ENCODE results near the gene OTOP2. TPM values are rescaled to one million over a fixed set of nuclear protein-coding genes. Genes with fewer than 3 reads are reported as not detected.

Gene OTOP2
- total and polyA plus RNA-seq, 2 of the 8 experiments (the other 6 are each of a cell fraction or from before 2014, with no cell fraction given) = 0.23 TPM; not detected in 1

GRCh38 chr17:74954665-74955421, 30.8 kb downstream of the OTOP2 start:
- Histone ChIP-seq H2BK20ac (ENCODE audit: low read length) (no peak overlapping the region), H3K27ac (ENCODE audit: low read depth, low read length) (no peak overlapping the region), H2BK5ac (ENCODE audit: low read depth, low read length) (no peak overlapping the region), H3K27me3 (replicated peaks in 1 of 4; ENCODE audit: control insufficient read depth in 3 of 4, extremely low read depth in 1 of 4, insufficient read depth in 3 of 4, low read length in 3 of 4) (peaks cover 0 to 5% (median 4%) of the 10 kb centered on the region in 4 experiments; a peak in 3 of 7 replicates), H4K20me1 (replicated peaks in 1 of 2; ENCODE audit: control insufficient read depth in 1 of 2, insufficient read depth in 2 of 2, low read length in 2 of 2) (peaks cover 0 to 2% of the 10 kb centered on the region in 2 experiments), H2BK15ac (ENCODE audit: low read length) (no peak overlapping the region), H3K9me3 (ENCODE audit: insufficient read depth in 2 of 2, low read depth in 1 of 2, low read length in 1 of 2) (no peaks in the 10 kb centered on the region), H3K18ac (ENCODE audit: extremely low read depth, low read length) (no peak overlapping the region), H2BK12ac (ENCODE audit: low read depth, low read length) (no peak overlapping the region), H3K9ac (replicated peaks in 1 of 4; ENCODE audit: extremely low read depth in 1 of 4, low read depth in 3 of 4, low read length in 3 of 4) (no peak overlapping the region), H3K36me3 (ENCODE audit: control insufficient read depth in 2 of 4, insufficient read depth in 4 of 4, low read length in 3 of 4) (no peaks in the 10 kb centered on the region), H3K56ac (replicated peaks; ENCODE audit: insufficient read length, low read depth, low read length) (no peak overlapping the region), H2AK5ac (ENCODE audit: low read depth, low read length) (no peak overlapping the region), H3K79me2 (ENCODE audit: control insufficient read depth in 1 of 2, insufficient read depth in 2 of 2, low read length in 2 of 2) (no peaks in the 10 kb centered on the region), H4K5ac (ENCODE audit: insufficient read length, low read depth, low read length) (no peak overlapping the region), H4K8ac (ENCODE audit: extremely low read depth, insufficient read depth, low read length) (no peak overlapping the region), H3K4ac (replicated peaks; ENCODE audit: insufficient read length, low read depth, low read length) (no peak overlapping the region), H3K4me3 (ENCODE audit: extremely low read depth in 1 of 4, insufficient read depth in 2 of 4, low read depth in 3 of 4, low read length in 4 of 4) (no peak overlapping the region), H4K91ac (replicated peaks; ENCODE audit: insufficient read length, low read length) (no peak overlapping the region), H3K23me2 (ENCODE audit: low read depth, low read length) (no peaks in the 10 kb centered on the region), H2BK120ac (replicated peaks; ENCODE audit: low read depth, low read length) (no peak overlapping the region), H3K4me2 (ENCODE audit: insufficient read depth in 1 of 2, low read depth in 2 of 2, low read length in 2 of 2) (no peak overlapping the region), H3K4me1 (replicated peaks in 1 of 4; ENCODE audit: control insufficient read depth in 3 of 4, insufficient read depth in 4 of 4, low read length in 3 of 4) (peaks cover 0 to 5% (median 2%) of the 10 kb centered on the region in 4 experiments; a peak in 4 of 7 replicates), H3K79me1 (ENCODE audit: low read depth, low read length) (no peaks in the 10 kb centered on the region; the same call in 1 of the 2 replicates), H3K14ac (ENCODE audit: insufficient read length) (no peak overlapping the region), H2AFZ (ENCODE audit: low read length) (no peak overlapping the region), H3K23ac (ENCODE audit: insufficient read length) (no peak overlapping the region)
- POLR2A ChIA-PET (ENCODE audit: partially characterized antibody) = interaction anchor here (0.6 to 1.2 kb wide), 2 partner anchors 34 to 291 kb away, joined by 3 read pairs; no protein-coding TSS in a partner anchor
- whole genome bisulfite sequencing, 2 experiments (ENCODE audit: extremely low coverage in 1 of 2, insufficient coverage in 1 of 2, insufficient read length in 1 of 2, insufficient replicate concordance in 2 of 2, low coverage in 1 of 2, low lambda C conversion rate in 2 of 2, missing lambda C conversion rate in 1 of 2) = 72% methylated on average over 13 of the region's 13 CpGs; no CpG with 5 or more reads in 1 of the 2 experiments
- CTCF ChIA-PET (ENCODE audit: partially characterized antibody) = interaction anchor here (2.6 to 49.9 kb wide), 5 partner anchors 3 to 164 kb away, joined by 13 to 1072 read pairs (median 345); partner anchors contain the start of genes MRPL58, OTOP2, OTOP3 and USH1G
- DNase-seq (ENCODE audit: low read depth in 1 of 2, low spot score in 2 of 2) (no peak), FAIRE-seq (no peak)
